GM21526 (cell line): ENCODE measurements around the gene DNAH10.
A peak's percentile ranks its signal among the peaks of the same experiment; 100 is the strongest.

Experiments used
- ATAC-seq: cut with Tn5 transposase; IDR thresholded peaks from one replicate; pipeline ENCODE4 v1.9.1; 2021; ENCODE audit warnings: moderate library complexity; ENCODE audit not compliant: unreplicated experiment, low FRiP score

The DNAH10 gene, protein sequence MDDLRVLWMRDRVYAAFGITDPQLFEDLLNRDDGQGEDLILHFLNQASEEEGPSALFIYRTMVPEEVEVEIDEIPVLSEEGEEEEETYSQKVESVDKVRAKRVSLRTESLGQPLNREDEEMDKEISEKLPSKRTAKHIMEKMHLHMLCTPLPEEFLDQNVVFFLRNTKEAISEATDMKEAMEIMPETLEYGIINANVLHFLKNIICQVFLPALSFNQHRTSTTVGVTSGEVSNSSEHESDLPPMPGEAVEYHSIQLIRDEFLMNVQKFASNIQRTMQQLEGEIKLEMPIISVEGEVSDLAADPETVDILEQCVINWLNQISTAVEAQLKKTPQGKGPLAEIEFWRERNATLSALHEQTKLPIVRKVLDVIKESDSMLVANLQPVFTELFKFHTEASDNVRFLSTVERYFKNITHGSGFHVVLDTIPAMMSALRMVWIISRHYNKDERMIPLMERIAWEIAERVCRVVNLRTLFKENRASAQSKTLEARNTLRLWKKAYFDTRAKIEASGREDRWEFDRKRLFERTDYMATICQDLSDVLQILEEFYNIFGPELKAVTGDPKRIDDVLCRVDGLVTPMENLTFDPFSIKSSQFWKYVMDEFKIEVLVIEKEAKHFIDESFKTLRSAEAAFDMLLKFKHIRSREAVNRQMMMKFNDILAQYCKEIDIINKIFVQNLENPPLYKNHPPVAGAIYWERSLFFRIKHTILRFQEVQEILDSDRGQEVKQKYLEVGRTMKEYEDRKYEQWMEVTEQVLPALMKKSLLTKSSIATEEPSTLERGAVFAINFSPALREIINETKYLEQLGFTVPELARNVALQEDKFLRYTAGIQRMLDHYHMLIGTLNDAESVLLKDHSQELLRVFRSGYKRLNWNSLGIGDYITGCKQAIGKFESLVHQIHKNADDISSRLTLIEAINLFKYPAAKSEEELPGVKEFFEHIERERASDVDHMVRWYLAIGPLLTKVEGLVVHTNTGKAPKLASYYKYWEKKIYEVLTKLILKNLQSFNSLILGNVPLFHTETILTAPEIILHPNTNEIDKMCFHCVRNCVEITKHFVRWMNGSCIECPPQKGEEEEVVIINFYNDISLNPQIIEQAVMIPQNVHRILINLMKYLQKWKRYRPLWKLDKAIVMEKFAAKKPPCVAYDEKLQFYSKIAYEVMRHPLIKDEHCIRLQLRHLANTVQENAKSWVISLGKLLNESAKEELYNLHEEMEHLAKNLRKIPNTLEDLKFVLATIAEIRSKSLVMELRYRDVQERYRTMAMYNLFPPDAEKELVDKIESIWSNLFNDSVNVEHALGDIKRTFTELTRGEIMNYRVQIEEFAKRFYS (N-terminal part only)

DNA sequence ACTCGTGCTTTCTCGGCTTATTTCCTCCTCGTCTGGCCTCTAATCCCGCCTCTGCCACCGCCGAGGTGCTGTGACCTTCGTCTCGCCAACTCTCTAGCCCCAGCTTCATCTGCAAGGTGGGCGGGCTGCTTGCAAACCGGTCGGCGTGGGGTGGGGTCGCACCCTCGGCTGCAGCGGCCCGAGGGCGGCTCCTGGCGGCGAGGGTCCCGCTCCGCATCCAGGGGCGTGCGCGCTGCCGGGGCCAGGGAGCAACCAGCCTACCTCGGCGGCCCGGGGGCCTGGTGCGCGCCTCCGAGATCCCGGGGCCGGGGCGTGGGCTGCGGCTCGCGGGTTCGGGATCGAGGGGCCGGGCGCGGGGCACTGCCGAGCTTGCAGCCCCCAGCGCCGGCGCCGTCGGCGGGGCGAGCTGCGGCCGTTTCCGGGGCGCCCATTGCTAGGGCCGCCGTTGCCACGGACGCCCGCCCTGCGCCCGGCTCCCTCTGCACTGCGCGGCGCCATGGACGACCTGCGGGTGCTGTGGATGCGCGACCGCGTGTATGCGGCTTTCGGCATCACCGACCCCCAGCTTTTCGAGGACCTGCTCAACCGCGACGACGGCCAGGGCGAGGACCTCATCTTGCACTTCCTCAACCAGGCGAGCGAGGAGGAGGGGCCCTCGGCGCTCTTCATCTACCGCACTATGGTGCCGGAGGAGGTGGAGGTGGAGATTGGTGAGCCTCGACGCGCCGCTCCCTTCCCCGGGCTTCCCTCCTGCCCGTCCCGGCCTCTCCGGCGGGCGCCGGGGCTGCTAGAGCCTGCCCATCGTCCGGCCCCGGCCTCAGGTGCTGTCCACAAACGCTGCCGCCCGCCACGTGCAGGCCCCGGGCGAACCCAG is at the start of gene DNAH10:
DNAH10 (plus strand) TSS at position 461 of the 874 bp plus-strand sequence; CDS start at position 497, 36 bp downstream.
- peak; percentile 64 for ATAC-seq

DNA sequence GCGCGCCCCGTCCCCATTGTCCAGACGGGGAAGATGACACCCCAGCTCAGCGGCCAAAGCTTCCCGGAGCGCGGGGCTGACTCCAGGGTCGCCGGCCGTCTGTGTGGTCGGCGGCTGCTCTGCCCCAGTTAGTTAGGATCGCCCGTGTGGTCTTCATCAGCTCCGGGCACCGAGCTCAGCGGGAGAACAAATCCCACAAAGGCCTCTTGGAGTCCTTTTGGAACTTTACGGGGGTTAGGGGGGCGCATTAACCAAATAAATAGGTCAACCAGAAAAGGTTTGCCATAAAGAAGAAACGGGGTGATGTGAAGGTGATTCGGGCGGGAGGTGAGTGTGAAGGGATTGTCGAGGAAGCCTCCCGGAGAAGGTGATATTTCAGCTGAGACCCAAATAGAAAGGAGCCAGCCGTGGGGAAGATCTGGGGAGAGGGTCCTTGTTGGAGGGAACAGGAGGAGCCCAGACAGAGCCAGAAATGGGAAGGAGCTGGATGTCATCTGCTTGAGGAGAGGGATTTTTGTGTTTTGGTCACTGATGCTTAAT is 49.3 kb upstream of the DNAH10 start:
- no peak for ATAC-seq

- no peak for ATAC-seq
These were observed 48.7 kb upstream of the DNAH10 start for GRCh38 chr12:123713398-123713797.

DNA sequence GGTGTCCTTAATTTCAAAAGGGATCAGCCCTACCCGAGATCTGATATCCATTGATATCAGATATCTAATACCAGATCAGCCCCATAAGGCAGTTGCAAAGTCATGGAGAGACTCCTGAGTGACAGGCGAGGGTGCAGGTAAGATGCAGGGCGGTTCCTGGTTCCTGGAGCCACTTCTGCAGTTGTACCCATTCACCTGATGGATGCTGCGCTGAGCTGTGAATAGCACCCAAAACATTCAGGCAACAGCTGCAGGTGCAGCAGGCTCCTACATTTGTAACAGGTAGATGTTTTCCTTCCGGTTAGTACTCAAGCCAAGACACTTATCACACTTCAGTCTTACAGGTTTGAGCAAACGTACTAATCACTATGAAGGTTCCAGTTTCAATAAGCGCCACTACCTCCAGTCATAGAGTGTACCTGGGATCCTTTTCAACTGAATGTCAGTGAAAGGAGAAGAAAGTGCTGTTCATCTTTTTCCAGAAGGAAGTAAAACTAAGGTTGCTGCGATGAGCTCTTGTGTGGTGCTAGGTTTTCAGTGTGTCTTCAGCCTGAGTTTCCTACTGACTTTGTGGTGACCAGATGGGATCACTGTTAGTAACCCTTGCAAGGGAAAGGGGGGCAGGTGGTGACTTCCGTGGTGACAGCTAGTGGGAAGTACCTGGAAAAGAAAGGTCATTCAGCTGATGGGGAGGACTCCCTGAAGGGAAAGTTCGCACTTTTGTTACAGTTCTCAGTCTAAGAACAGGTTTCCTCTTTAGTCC is 48.1 kb upstream of the DNAH10 start:
- ATAC-seq, result no peak

DNA sequence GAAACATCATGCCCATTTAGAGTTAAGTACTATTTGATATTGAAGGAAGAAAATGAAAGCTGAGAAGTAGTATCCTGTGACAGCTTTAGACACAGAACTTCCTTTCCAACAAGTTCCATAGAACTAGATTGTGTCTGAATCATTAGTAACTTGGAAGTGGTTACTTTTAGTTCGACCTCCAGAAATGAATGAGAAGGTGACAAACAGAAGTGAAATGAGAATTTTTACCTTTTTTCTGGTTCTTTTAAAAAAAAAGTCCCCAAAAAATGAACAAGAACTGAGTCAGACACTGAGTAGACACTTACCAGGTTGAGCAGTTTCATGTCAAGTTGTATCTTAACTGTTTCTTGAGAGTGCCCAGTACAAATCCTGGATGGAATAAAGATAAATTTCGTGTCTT is 46.9 kb upstream of the DNAH10 start:
- ATAC-seq, result no peak

GRCh38 chr12:123717350-123717749 is 44.8 kb upstream of the DNAH10 start:
- no peak for ATAC-seq

DNA sequence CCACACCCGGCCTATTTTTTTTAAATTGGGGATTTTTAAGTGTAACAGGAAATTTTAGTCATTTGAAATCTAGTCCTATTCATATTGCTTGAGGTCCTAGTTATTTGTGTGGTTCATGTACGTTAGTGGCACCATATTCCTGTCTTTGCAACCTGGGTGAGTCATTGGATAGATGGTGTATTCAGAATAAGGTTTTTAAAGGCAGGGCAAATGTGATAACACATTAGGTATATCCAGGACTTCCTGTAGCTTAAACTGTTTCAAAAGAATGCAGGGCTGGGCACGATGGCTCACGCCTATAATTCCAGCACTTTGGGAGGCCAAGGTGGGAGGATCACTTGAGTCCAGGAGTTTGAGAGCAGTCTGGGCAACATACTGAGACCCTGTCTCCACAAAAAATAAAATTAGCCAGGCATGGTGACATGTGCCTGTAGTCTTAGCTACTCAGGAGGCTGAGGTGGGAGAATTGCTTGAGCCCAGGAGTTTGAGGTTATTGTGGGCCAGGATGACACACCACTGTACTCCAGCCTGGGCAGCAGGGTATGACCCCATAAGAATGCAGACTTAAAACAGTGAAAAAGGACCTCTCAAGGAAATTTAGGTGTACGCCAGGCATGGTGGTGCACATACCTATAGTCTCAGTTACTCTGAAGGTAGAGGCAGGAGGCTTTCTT is 41.8 kb upstream of the DNAH10 start:
- no peak for ATAC-seq

GRCh38 chr12:123721245-123721644 is 40.9 kb upstream of the DNAH10 start:
- ATAC-seq, result no peak

DNA sequence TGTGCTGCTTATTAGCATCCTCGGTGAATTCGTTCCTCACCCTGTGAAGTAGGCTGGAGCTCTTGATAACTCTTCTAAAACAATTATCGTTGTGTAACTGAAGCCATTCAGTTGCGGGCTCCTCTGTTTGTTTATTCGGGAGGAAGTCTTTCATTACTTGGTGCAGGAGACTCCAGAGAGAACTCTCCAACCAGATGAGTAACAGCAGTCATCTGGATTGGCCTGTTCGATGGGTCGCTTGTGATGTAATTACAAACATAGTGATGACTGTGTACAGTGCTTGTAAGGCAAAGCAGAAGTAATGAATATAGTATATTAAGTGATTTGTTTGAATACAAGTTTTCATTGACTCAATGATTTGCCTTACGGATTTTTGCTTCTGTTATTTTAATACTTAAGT is 39.1 kb upstream of the DNAH10 start:
- no peak for ATAC-seq

DNA sequence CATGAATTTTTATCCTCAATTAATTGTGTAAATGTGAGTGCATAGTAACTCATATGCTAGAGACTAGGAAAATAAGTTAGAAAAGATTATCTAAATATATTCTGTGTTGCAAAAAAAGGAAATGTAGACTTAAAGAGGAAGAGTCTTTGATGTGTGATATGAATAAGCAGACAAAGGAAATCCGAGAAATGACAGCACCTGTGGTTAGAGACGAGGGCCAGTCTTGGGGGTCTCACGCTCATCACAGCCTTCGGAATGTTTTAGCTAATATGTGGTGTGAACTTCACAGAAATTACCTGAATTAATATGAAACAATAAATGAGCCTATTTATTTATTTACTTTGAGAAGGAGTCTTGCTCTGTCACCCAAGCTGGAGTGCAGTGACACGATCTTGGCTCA is 38.3 kb upstream of the DNAH10 start:
- ATAC-seq, result no peak

DNA sequence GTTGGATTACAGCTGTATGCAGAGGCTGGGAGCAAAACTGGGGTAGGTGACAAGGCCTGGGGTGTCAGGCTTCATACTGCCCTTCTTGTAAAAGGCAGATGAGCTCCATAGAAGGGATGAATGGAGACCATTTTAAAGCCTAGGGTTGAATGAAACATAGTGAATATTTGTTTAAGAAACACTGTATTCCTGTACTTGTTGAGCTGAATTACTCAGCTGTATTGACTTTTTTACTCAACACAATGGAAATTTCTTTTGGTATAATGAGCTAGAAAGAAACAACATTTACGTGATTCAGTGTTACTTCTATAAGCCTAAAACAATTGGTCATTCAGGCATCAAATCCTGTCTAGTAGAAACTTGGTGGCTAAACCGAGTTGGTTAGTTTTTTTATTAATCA is 35.9 kb upstream of the DNAH10 start:
- no peak for ATAC-seq

GRCh38 chr12:123726962-123727361 is 35.1 kb upstream of the DNAH10 start:
- ATAC-seq, result no peak

- no peak for ATAC-seq
These were observed 34.2 kb upstream of the DNAH10 start for GRCh38 chr12:123727878-123728277.

DNA sequence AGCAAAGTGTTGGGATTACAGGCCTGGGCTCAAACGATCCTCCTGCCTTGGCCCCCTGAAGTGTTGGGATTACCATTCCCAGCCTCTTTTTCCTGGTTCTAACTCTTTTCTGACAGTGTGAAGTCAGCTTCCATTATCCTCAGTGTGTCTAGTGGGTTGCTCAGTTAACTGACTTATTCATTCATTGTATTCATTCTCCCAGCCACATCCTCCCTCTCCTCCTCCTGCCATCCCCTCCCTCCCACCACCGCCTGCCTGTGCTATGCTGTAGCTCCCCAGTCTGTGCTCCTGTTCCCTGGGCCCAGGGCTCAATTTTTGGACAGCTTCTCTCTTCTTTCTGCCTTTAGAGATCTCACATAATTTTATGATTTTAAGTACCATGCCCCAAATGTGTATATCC is 30.5 kb upstream of the DNAH10 start:
- no peak for ATAC-seq

DNA sequence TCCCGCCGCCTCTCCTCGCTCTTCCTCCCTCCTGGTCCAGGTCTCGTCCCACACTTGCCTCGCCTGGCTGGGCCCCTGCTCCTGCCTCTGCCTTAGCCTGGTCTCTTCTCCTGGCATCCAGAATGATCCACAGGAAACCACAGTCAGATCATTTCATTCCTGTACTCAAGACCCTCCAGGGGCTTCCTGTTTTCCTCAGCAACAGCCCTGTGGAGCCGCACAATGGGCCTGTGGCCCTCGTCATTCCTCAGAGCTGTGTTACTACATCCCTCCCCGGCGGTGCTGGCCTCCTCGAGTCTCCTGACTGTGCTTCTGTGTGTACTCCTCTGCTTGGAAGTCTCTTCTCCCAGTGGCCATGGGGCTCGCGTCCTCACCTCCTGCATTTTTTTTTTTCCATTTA is 29.9 kb upstream of the DNAH10 start:
- ATAC-seq, result no peak

DNA sequence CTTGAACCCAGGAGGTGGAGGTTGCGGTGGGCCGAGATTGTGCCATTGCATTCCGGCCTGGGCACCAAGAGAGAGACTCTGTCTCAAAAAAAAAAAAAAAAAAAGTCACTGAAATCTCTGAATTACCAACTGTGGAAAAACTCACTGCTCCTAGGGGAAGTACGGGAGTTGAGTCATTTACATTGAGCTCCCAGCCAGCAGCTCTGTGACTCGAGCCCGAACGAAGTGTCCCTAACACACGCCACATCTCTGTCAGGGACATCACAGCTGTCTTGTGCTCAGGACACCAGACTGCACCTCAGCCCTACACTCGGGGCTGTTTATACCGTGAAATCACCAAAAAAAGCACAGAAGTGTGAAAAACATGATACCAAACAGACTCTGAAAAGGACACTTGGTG is 28.9 kb upstream of the DNAH10 start:
- no peak for ATAC-seq

DNA sequence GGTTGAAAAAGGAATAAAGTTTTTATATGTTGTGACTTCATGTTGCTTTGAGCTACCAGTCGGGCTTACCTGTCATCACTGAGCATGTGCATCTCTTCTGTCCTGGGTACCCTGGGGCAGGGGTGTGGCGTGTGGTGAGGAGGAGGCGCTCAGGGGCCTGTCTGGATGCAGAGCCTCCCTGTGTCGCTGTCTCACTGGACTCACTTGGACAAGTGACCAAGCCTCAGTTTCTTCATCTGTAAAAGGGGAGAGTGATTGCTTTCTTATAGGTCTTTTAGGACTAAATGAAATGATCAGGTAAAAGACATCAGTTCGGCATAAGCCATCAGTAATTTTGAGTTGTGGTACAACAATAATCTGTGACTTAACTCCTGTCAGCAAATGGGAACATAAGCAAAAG is 27.8 kb upstream of the DNAH10 start:
- ATAC-seq, result no peak

- ATAC-seq, result no peak
These were observed 20.0 kb upstream of the DNAH10 start for GRCh38 chr12:123741937-123742572.
